ENCODE measurements around the gene SMIM22. TPM values are rescaled to one million over a fixed set of nuclear protein-coding genes. Genes with fewer than 3 reads are reported as not detected.

SMIM22 gene
- total and polyA plus RNA-seq, 2 donors (not counting 1 experiment from before 2014, with no cell fraction given): not detected

DNA sequence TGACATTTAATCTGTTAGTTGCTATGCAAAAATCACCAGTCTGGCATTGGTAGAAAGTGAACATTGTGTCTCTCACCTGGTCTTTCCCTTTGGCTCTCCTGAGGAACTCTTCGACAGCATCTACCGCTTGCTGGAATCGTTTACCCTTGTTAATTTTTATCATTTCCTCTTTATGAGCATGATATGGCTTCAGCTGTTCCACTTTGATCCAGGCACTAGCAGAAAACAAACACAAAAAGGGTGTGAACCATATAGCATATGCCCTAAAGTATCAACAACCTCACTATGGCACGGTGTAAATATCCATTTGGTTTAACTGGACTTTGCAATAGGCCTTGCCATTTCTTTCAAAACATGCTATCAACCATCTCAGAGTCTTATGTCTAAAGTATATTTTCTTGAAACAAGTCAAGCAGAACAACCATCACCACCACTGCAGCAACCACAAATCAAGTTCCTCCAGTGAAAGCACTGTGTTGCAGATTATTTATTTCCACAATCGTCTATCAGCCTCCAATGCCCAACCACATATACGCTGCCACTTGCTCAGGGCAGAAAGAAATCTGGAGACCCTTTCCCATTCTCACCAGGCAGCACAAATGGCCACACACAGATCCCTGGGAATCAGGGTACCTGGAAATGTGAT lies 37.7 kb downstream of the SMIM22 start:
- peaks cover 2% of the 10 kb centered on the region for H3K79me2 ChIP-seq (ENCODE audit: control insufficient read depth, insufficient read depth, low read length)
- H3K4me3 ChIP-seq (replicated peaks in 1 of 4; ENCODE audit: control extremely low read depth in 1 of 4, insufficient read depth in 1 of 4, low read depth in 3 of 4, low read length in 4 of 4): no peak overlapping the region
- H3K36me3 ChIP-seq (ENCODE audit: control insufficient read depth, insufficient read depth, low read length): peaks cover 11% of the 10 kb centered on the region

GRCh38 chr16:4833584-4833983 lies 38.4 kb downstream of the SMIM22 start:
- no peaks in the 10 kb centered on the region for H3K9me3 ChIP-seq (ENCODE audit: control insufficient read depth, insufficient read depth, low read depth, low read length)
- H3K9ac ChIP-seq (ENCODE audit: insufficient read depth, low read length): no peak overlapping the region
- no peak overlapping the region for H3K4me2 ChIP-seq (ENCODE audit: extremely low read depth, insufficient read depth, low read length)
- H3K27me3 ChIP-seq (ENCODE audit: control insufficient read depth, insufficient read depth, low read length): no peaks in the 10 kb centered on the region
- TF ChIP-seq EZH2 (IDR thresholded peaks at IDR 0.05; ENCODE audit: low read length, missing control alignments): no peak
- H3K79me2 ChIP-seq (ENCODE audit: control insufficient read depth, insufficient read depth, low read length): peaks cover 2% of the 10 kb centered on the region
- no peak for DNase-seq (ENCODE audit: low read depth in 2 of 2)
- H3K36me3 ChIP-seq (ENCODE audit: control insufficient read depth, insufficient read depth, low read length): peaks cover 9% of the 10 kb centered on the region
- no peak overlapping the region for H3K27ac ChIP-seq (ENCODE audit: insufficient read depth, low read length)
- H2AFZ ChIP-seq (ENCODE audit: low read length): no peak overlapping the region
- no peaks in the 10 kb centered on the region for H4K20me1 ChIP-seq (ENCODE audit: control insufficient read depth, extremely low read depth, insufficient read depth, low read length)
- H3K4me3 ChIP-seq (replicated peaks in 1 of 4; ENCODE audit: control extremely low read depth in 1 of 4, insufficient read depth in 1 of 4, low read depth in 3 of 4, low read length in 4 of 4): no peak overlapping the region
- no peaks in the 10 kb centered on the region for H3K4me1 ChIP-seq (ENCODE audit: control insufficient read depth, extremely low read depth, insufficient read depth, low read length)

More for the DNA sequence above, 37.7 kb downstream of the SMIM22 start:
- Histone ChIP-seq H2AFZ (ENCODE audit: low read length) (no peak overlapping the region), H3K9me3 (ENCODE audit: control insufficient read depth, insufficient read depth, low read depth, low read length) (no peaks in the 10 kb centered on the region), H3K27me3 (ENCODE audit: control insufficient read depth, insufficient read depth, low read length) (no peaks in the 10 kb centered on the region), H3K4me1 (ENCODE audit: control insufficient read depth, extremely low read depth, insufficient read depth, low read length) (no peaks in the 10 kb centered on the region), H3K9ac (ENCODE audit: insufficient read depth, low read length) (no peak overlapping the region), H4K20me1 (ENCODE audit: control insufficient read depth, extremely low read depth, insufficient read depth, low read length) (no peaks in the 10 kb centered on the region), H3K27ac (ENCODE audit: insufficient read depth, low read length) (no peak overlapping the region), H3K4me2 (ENCODE audit: extremely low read depth, insufficient read depth, low read length) (no peak overlapping the region)
- no peak for TF ChIP-seq EZH2 (IDR thresholded peaks at IDR 0.05; ENCODE audit: low read length, missing control alignments)
- TF ChIP-seq, protein P1, sequence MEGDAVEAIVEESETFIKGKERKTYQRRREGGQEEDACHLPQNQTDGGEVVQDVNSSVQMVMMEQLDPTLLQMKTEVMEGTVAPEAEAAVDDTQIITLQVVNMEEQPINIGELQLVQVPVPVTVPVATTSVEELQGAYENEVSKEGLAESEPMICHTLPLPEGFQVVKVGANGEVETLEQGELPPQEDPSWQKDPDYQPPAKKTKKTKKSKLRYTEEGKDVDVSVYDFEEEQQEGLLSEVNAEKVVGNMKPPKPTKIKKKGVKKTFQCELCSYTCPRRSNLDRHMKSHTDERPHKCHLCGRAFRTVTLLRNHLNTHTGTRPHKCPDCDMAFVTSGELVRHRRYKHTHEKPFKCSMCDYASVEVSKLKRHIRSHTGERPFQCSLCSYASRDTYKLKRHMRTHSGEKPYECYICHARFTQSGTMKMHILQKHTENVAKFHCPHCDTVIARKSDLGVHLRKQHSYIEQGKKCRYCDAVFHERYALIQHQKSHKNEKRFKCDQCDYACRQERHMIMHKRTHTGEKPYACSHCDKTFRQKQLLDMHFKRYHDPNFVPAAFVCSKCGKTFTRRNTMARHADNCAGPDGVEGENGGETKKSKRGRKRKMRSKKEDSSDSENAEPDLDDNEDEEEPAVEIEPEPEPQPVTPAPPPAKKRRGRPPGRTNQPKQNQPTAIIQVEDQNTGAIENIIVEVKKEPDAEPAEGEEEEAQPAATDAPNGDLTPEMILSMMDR (conservative IDR thresholded peaks at IDR 0.05 in 1 of 2, IDR thresholded peaks at IDR 0.05 in 1 of 2; ENCODE audit: low read depth in 1 of 2, low read length in 2 of 2): no peak
- DNase-seq (ENCODE audit: low read depth in 2 of 2): no peak

GRCh38 chr16:4836727-4837126 lies 41.6 kb downstream of the SMIM22 start:
- Histone ChIP-seq H3K36me3 (ENCODE audit: control insufficient read depth, insufficient read depth, low read length) (peaks cover 11% of the 10 kb centered on the region), H3K4me2 (ENCODE audit: extremely low read depth, insufficient read depth, low read length) (no peak overlapping the region), H3K79me2 (ENCODE audit: control insufficient read depth, insufficient read depth, low read length) (peaks cover 2% of the 10 kb centered on the region), H3K9me3 (ENCODE audit: control insufficient read depth, insufficient read depth, low read depth, low read length) (no peaks in the 10 kb centered on the region), H2AFZ (ENCODE audit: low read length) (no peak overlapping the region), H3K27ac (ENCODE audit: insufficient read depth, low read length) (no peak overlapping the region), H3K4me1 (ENCODE audit: control insufficient read depth, extremely low read depth, insufficient read depth, low read length) (no peaks in the 10 kb centered on the region), H4K20me1 (ENCODE audit: control insufficient read depth, extremely low read depth, insufficient read depth, low read length) (no peaks in the 10 kb centered on the region), H3K4me3 (replicated peaks in 1 of 4; ENCODE audit: control extremely low read depth in 1 of 4, insufficient read depth in 1 of 4, low read depth in 3 of 4, low read length in 4 of 4) (no peak overlapping the region), H3K27me3 (ENCODE audit: control insufficient read depth, insufficient read depth, low read length) (no peaks in the 10 kb centered on the region), H3K9ac (ENCODE audit: insufficient read depth, low read length) (no peak overlapping the region)
- no peak for DNase-seq (ENCODE audit: low read depth in 2 of 2)
- TF ChIP-seq, protein P1 (conservative IDR thresholded peaks at IDR 0.05 in 1 of 2, IDR thresholded peaks at IDR 0.05 in 1 of 2; ENCODE audit: low read depth in 1 of 2, low read length in 2 of 2): no peak
- TF ChIP-seq EZH2 (IDR thresholded peaks at IDR 0.05; ENCODE audit: low read length, missing control alignments): no peak
